ENCODE data around the gene FBXL16.

Gene FBXL16

DNA sequence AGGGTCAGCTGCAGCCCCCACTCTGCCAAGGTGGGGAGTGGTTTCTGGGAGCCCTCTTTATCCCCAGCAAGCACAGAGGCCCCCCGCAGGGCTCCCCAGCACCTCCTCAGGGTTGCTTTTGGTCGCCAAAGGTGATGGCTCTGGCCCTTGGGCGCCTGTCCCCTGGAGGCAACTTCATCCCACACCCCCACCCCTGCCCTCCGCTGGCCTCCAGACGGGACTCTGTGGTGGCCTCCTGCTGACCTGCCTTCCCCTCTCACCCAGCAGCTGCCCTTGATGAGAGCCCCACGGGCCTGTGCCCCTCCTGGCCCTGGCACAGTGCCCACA lies 45.5 kb downstream of the FBXL16 start:
- no peak for DNase-seq

DNA sequence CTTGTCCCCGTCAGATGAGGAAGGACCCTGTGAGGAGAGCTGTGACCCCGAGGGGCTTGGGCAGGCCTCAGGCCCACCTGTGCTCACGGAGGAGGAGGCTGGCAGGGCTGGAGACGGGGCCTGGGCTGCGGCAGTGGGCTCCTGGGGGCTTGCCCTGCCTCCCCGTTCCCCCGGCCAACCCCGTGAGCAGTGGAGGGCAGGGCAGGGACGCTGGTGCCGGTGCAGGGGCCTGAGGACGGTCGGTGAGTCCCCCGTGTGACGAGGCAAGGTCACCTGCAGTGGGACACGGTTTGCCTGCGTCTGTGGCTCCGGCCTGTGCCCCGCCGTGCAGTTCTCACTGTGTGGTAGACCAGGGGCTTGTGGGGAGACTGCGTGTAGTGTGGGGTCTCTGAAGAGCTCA lies 46.0 kb downstream of the FBXL16 start:
- DNase-seq, result no peak

DNA sequence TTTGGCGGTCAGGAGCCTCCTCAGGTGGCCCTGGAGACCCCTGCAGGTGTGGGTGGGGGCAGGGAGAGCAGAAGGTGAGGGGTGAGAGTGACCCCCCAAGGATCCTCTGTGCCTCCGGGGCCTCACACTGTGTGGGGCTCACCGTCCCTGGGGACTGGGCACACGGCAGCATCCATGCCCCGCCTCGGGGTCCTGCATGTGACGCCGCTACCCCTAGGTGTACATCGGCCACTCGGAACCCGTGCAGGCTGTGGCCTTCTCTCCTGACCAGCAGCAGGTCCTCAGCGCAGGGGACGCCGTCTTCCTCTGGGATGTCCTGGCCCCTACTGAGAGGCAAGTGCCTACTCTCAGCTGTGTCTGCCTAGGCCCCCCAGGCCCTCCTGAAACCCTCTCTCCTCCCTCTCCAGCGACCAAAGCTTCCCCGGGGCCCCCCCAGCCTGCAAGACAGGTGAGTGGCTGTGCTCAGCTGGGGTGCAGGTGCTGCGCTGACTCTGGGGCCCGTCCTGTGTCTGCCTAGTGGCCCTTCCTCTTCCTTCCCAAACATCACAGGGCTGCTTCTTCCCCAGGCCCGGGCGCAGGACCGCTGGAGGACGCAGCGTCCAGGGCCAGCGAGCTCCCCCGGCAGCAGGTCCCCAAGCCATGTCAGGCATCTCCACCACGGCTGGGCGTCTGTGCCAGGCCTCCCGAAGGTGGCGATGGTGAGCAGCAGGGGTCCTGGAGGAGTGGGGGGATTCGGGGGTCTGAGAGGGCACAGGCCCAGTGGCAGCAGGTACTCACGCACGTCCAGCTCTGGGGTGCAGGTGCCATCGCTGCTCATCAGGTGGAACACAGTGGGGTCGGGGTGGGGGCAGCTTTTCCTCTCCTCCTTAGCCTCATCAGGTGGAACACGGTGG lies 46.7 kb downstream of the FBXL16 start:
- DNase-seq, result no peak

DNA sequence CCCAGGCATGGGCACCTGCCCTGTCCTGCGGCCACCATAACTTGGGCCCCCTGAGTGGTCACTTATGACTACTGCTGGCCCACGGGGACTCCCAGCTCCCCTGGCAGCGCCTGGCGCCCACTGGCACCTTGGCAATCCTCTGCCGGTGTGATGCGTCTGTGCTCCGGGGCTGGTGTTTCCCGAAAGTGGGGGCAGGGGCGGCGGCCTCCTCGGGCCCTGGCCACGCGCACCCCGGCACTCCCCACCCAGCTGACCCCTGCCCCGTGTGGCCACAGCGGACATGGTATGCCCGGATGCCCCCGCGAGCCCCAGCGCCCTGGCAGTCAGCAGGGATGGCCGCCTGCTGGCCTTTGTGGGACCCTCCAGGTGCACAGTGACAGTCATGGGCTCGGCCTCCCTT lies 48.1 kb downstream of the FBXL16 start:
- DNase-seq, result no peak

DNA sequence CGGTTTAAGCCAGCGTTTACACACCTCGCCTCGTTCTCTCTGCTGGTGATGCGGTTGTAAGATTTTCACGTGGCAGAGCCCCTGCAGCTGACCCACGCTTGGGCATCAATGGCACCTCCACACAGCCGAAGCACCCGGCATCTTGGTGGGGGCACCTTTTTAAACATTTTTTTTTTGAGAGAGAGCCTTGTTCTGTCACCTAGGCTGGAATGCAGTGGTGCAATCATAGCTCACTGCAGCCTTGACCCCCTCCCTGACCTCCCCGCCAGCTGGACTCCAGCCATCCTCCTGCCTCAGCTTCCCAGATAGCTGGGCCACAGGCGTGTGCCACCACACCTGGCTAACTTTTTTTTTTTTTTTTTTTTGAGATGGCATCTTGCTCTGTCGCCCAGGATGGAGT lies 51.6 kb downstream of the FBXL16 start:
- no peak for DNase-seq

DNA sequence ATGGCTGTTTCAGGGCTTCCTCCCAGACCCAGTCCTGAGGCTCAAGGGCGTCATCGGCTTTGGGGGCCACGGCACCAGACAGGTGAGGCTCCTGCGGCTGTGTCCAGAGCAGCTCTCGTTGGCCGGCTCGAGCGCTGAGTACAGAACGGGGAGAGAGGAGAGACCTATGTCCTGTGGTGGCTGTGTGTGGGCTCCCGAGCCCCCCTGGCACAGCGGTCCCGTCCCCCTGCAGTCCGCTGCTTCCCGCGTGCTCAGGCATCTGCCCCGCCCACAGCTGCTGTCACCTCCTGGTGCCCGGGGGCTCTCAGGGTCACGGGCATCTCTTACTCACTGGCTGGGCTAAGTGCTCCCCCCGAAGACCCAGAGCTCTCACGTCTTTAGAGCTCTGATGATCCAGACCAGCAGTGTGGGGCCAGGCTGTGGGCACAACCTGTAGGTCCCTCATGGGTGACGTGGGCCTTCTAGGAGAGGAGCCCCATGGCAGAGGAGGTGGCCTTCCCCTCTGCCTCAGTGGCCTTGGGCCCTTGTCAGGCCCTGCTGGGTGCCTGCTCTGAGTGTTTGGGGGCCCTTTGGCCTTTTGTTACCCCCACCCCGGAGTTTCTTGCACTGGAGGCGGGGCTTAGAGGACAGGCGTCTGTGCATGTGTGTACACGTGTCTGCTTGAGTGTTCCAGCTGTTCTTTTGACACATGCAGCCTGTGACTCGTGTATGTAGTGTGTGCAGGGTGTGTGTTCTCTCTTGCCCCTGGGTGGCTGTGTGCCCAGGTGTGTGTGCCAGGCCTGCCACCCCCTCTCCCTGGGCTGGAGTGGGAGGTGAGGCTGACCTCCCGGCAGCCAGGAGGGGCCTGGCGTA lies 52.9 kb downstream of the FBXL16 start:
- DNase-seq, result no peak

DNA sequence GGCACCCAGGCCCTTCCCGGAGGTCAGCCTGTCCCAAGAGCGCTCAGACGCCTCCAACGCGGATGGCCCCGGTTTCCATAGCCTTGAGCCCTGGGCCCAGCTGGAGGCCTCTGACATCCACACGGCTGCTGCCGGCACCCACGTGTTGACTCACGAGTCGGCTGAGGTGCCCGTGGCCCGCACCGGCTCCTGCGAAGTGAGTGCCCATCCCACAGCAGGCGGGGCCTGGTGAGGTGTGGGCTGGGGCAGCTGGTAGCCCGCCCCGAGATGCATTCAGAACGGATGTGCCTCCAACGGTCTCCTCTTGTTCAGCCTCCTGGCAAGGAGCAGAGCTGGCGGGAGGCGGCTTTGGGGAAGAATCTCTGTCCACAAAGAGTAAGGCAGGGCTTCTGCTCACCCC lies 53.8 kb downstream of the FBXL16 start:
- DNase-seq, result no peak

DNA sequence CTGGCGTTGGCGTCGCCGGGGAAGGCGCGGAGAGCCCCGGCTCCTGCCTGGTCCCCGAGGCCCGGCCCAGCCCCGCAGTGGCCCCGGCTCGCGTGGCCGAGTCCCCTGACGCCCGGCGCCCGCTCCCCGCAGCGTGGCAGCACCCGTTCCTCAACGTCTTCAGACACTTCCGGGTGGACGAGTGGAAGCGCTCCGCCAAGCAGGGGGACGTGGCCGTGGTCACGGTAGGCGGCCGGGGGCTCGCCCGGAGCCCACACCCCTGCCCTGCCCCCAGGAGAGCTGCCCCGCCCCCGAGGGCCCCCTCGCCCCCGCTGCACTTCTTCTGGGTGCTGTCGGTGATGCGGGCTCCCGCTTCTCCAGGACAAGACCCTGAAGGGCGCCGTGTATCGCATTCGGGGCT lies 56.0 kb downstream of the FBXL16 start:
- no peak for DNase-seq

DNA sequence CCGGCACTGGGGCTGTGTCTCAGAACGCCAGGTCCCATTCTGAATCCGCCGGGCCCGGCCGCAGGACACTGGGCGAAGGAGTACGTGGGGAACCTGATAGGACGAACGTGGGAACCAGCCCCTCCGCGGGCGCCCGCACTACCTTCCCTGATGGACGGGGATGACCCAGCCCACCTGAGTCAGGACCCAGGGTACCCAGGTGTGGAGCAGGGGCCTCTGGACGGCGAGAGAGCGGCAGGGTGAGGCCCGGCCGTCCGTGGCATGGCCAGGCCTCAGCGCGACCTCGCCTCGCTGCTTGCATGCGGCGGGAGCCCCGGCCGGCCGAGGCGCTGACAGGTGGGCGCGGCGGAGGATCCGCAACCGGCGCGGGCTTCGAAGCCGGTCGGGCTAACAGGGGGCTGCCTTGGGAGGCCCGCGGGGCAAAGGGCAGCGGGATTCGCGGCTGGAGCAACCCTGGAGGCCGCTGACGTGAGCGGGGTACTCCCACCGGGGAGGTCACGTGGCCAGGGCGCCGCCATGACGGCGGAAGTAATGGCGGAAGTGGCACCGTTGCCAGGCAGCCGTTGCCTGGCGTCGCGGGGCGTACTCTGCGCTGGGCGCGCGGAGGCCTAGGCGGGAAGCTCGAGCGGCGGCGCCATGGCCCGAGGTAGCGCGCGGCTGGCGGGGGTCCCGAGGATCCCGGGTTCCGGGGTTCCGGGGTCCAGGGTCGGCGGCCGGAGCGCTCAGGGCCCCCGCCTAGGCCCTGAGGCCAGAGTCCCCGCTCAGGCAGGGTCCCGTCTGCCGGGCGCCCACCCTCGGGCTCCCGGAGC lies 56.6 kb downstream of the FBXL16 start, which contains the start of gene WDR90:
Gene WDR90, plus strand, starts transcription at position 585 of the 809 bp plus-strand sequence. Its CDS starts 52 bp downstream, at position 637.
- DNase-seq, result peak; percentile 79 to 85

DNA sequence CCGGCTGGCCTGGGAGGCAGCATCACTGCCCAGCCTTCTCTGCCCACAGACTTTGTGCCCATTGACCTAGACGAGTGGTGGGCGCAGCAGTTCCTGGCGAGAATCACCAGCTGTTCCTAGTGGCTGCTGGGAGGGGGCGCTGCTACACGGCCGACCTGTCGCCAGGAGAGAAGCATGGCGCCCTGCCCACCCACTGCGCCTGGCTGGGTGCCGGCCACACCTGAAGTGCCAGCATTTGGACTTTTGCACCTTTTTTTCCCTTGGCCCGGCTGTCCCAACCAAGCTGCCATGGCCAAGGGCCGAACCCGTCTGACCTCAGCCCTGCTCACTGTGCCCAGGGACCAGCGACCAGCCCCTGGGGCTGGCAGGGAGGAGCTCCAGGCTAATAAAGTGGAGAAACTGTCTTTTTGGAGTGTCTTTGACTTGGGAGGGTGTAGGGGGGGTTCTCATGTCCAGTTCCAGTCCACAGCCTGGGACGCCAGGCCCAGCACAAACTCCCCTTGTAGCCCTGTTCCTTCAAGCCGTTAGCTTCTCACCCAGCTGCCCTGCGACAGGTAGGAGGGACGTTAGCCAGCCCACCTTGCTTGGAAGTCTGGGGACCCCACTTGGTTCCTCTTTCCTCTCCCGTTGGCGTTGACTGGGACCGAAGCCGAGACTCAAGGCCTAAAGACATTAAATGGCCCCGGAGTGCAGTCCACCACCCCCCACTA lies 57.4 kb downstream of the FBXL16 start:
- DNase-seq, result peak in 1 of 2 experiments; percentile 25

DNA sequence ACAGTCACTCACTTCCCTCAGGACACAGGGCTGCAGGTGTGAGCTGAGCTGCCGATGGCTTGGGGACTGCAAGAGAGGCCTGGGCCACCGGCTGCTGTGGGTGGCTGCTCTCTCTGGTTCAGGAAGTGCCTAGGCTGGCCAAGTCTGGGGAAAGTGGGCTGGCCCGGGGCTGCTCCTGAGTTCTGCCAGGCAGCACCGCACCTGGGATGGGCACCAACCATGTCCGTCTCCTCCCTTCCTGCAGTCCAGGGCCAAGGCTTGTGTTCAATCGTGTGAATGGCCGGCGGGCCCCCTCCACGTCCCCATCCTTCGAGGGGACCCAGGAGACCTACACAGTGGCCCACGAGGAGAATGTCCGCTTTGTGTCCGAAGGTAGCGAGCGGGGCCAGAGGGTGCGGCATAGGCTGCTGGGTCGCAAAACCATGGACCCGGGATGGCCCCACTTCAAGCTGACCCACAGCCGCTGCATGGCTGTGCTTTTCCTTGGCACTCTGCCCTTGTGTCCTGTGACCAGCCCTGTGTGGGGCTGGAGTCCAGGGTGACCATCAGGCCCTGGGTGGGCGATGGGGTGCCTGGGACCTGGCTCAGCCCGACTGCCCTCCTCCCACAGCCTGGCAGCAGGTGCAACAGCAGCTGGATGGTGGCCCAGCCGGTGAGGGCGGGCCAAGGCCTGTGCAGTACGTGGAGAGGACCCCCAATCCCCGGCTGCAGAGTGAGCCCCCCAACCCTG lies 58.3 kb downstream of the FBXL16 start:
- no peak for DNase-seq

DNA sequence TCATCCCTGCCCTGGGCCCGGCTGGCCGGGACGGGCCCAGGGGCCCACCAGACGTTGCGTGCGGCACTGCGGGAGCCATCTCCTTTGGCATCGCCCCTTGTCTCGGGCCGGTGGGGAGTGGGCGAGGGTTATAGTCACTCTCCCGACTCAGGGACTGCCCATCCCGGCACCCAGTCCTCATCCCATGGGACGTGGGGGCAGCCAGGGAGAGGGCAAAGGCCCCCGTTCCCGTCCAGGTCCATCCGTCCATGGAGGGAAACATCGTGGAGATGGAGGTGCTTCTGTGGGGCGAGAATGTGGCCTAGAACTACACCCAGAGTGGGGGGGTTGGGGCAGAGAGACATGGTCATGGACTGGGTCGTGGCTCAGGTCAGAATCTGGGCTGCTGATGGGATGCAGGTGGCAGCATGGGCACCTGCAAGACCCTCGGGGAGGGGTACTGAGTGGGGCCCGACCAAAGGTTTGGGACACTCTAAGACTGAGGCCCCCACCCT lies 58.9 kb downstream of the FBXL16 start:
- no peak for DNase-seq

DNA sequence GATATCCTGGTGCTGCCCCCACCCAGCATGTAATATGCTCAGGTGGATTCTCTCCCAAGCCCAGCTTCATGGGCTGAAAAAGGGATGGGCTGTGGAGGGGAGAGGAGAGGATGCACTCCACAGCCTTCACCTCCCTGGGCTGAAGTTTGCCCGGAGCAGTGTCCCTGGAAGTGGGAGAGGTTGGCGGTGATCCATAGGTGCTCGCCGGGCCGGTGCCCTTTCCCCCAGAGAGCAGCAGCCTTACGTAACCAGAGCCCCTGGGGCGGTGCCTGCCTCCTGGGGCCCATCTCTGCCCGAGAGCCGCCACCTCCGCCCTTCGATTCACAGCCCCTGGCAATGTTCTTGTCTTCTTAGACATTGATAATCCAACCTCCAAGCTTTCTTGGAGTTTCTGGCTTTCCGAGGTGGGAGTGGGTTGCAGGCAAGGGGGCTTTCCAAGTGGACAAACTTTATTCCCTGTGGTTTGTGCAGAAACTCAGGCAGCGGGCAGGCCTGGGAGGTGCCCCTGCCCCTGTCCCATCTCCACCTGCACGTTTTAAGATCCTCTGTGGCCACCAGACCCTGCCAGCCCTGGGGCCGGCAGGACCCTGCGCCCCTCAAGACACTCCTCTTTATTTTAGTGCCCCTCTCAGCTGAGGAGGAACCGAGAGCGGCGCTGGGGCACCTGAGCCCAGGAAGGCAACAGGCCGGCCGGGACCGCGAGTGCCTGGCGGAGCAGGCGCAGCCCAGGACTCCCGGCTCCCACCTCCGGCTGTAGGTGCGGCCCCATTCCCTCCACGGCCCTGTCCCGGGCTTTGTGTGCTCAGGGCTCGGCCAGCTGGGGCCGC lies 59.5 kb downstream of the FBXL16 start:
- no peak for DNase-seq

DNA sequence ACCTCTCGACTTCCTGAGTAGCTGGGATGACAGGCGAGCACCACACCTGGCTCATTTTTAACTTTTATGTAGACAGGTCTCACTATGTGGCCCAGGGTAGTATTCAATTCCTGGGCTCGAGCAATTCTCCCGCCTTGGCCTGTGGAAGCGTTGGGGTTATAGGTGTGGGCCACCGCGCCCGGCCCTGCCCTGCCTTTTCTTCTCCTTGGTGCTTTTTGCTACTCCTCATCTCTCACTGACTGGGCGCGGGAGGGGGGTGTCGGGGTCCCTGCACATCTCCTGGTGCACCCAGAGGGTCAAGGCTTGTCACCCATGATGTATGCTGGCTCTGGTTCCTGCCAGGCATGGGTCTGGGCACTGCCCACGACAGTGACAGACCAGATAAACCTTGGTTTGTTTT lies 61.0 kb downstream of the FBXL16 start:
- DNase-seq, result no peak

DNA sequence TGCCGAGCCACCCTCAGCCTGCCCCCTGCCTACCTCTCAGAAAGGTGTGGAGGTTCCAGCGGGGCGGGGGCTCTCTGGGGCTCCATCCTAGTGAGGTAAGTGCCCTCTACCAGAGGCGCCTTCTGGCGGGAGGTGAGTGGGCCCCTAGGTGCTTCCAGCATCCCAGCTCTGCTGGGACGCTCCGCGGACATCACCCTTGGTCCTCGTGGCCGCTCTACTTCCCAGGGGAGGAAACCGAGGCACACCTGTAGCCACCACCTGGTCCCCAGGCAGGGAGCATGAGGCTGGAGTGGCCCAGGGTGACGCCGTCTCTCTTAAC lies 62.6 kb downstream of the FBXL16 start:
- DNase-seq, result no peak

All from AML-193 (cell line).